Small intestine (tissue), 7 donors: ENCODE data around the gene RAB34. TPM values are rescaled to one million over a fixed set of nuclear protein-coding genes. Genes with fewer than 3 reads are reported as not detected.

ENCODE experiments used
- DNase-seq, 2 donors: peaks; one replicate each; pipeline versions ENCODE4 v3.0.0 to v3.0.0-alpha.2; 2013
- FAIRE-seq: peaks from 2 replicates; lab custom pipeline; 2012; peaks lifted over from hg19 to GRCh38; lab: Jason Lieb, UNC
- H3K27ac ChIP-seq, 3 donors: one replicate each; pipeline ENCODE4 v1.5.1; 2013; ENCODE audit warnings: low read length in 2 of 3, mild to moderate bottlenecking in 2 of 3, control low read depth in 1 of 3, inconsistent platforms in 1 of 3, low read depth in 1 of 3, moderate library complexity in 1 of 3
- H3K27me3 ChIP-seq, 3 donors: one replicate each; pipeline ENCODE4 v1.6.1; 2013; ENCODE audit warnings: low read length in 3 of 3, inconsistent platforms in 1 of 3; ENCODE audit not compliant: control insufficient read depth in 3 of 3, insufficient read depth in 3 of 3
- H3K36me3 ChIP-seq, 3 donors: one replicate each; pipeline ENCODE4 v1.6.1; 2013; ENCODE audit warnings: low read length in 3 of 3, inconsistent platforms in 1 of 3, low read depth in 1 of 3, mild to moderate bottlenecking in 1 of 3, moderate library complexity in 1 of 3; ENCODE audit not compliant: control insufficient read depth in 3 of 3, insufficient read depth in 2 of 3
- H3K4me1 ChIP-seq, 3 donors: one replicate each; pipeline ENCODE4 v1.6.1; 2013; ENCODE audit warnings: low read length in 2 of 3, inconsistent platforms in 1 of 3, low read depth in 1 of 3, mild to moderate bottlenecking in 1 of 3, moderate library complexity in 1 of 3; ENCODE audit not compliant: control insufficient read depth in 3 of 3, insufficient read depth in 2 of 3
- H3K4me3 ChIP-seq, 3 donors: one replicate each; pipeline ENCODE4 v1.5.1; 2013; ENCODE audit warnings: low read length in 3 of 3, control low read depth in 1 of 3, inconsistent platforms in 1 of 3, low read depth in 1 of 3, mild to moderate bottlenecking in 1 of 3, moderate library complexity in 1 of 3
- H3K9me3 ChIP-seq, 2 donors: one replicate each; pipeline ENCODE4 v1.6.1; 2013; ENCODE audit warnings: low read depth in 1 of 2, low read length in 1 of 2; ENCODE audit not compliant: control insufficient read depth in 2 of 2, insufficient read depth in 1 of 2
- WGBS, 3 donors: extraction: QIAGEN DNeasy Blood & Tissue Kit; methylation state at CpG; one replicate each; pipeline ENCODE4 v1.1.7; 2013; 5-methylcytosine and 5-hydroxymethylcytosine counted together
- polyA plus RNA-seq, 4 donors: library from polyadenylated mRNA; stranded (reverse) in 3 of 4; unstranded in 1 of 4; fragments of 200-250 nt in 3 of 4; fragments of 120-200 nt in 1 of 4; gene quantifications; one replicate each; pipeline versions ENCODE4 v1.2.1 to v1.2.3, GENCODE V29; 2013
- donor health status: healthy with polysubstance abuse.
- donor health status: control.
- donor health status: control.
- donor health status: Bipolar disorder and iron deficiency.
- donor health status: healthy.

The RAB34 gene
- polyA plus RNA-seq, 4 donors = 4.2 to 76.4 (median 32.2) TPM

DNA sequence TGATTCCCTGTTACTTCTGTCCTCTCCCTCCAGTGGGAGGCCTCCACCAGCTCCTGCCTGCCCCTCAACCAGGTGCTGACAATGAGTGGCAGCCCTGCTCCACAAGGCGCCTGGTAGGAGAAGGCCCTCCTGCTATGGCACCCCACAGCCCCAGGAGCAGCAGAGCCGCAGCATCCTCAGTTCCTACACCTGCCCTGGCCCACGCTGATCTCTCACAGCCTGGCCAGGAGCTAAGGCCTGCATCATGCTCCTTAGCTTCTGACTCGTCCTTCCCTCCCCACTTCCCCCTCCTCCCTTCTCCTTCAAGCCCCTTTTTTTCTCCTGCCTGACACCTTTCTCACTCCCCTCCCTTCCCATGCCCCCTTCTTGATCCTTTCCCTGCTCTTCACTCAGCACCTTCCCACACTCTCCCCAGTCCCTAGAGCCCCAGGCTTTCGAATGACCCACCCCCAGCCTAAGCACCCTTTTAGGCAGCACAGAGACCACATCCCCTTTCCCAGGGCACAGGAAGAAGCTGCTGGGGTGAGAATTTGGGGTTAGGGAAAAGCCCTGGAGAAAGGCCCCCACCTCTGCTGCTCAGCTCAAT lies 12.5 kb downstream of the RAB34 start:
- WGBS, 3 donors = 75 to 82% (median 78%) methylated on average over 5 of the region's 5 CpGs
- Histone ChIP-seq H3K27me3 (no peaks in the 10 kb centered on the region), H3K27ac (no peak overlapping the region), H3K9me3 (no peaks in the 10 kb centered on the region), H3K4me1 (peaks cover 0 to 11% (median 2%) of the 10 kb centered on the region in 3 donors), H3K36me3 (peaks cover 14 to 66% (median 16%) of the 10 kb centered on the region in 3 donors), H3K4me3 (no peak overlapping the region)
- no peak for FAIRE-seq
- no peak for DNase-seq

GRCh38 chr17:28704219-28704858 lies 13.3 kb downstream of the RAB34 start:
- Histone ChIP-seq H3K27me3 (no peaks in the 10 kb centered on the region), H3K9me3 (no peaks in the 10 kb centered on the region), H3K27ac (no peak overlapping the region), H3K4me3 (no peak overlapping the region), H3K4me1 (peaks cover 0 to 15% (median 2%) of the 10 kb centered on the region in 3 donors), H3K36me3 (peaks cover 16 to 74% (median 22%) of the 10 kb centered on the region in 3 donors)
- no peak for FAIRE-seq
- 94 to 97% (median 94%) methylated on average over 13 to 14 of the region's 14 CpGs for WGBS, 3 donors
- DNase-seq = no peak

DNA sequence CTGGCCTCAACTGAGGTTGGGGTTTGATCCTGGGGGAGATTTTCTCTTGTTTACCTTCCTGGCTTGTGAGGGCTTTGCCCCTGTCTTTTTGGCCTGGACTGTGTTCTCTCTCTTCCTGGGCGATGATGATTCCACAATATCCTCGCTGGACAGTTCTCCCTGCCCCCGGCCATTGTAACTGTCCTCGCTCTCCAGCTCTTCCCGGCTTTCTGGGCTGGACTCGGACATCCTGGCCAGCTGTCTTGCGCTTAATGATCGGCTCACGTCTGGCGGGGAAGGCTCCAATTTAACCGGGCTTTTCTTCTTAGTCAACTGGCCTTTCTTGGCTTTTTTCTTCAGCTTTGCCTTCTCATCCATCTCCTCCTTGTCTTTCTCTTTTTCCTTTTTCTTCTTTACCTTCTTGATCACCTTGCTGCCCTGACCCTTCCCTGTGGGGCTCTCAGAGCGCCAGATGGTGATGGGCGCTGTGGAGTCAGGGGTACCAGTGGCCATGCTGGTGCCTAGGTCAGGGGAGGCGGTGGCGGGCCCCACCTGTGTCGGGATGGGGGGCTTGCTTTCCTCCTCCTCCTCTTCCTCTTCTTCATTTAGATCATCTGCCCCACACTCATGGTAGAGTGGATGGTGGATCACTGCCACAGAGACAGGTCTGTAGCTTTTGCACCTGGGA lies 14.0 kb downstream of the RAB34 start:
- FAIRE-seq = no peak

GRCh38 chr17:28702752-28703150 lies 14.9 kb downstream of the RAB34 start:
- DNase-seq = no peak
- Histone ChIP-seq H3K36me3 (peaks cover 21 to 90% (median 34%) of the 10 kb centered on the region in 3 donors), H3K27me3 (no peaks in the 10 kb centered on the region), H3K4me3 (no peak overlapping the region), H3K9me3 (no peaks in the 10 kb centered on the region), H3K4me1 (peaks cover 0 to 29% (median 9%) of the 10 kb centered on the region in 3 donors), H3K27ac (no peak overlapping the region)
- 79 to 87% (median 79%) methylated on average over 3 of the region's 3 CpGs for WGBS, 3 donors
- FAIRE-seq = no peak

More for the DNA sequence above, 14.0 kb downstream of the RAB34 start:
- H3K36me3 ChIP-seq = peaks cover 21 to 81% (median 29%) of the 10 kb centered on the region in 3 donors
- peaks cover 0 to 21% (median 8%) of the 10 kb centered on the region in 3 donors for H3K4me1 ChIP-seq
- no peak overlapping the region for H3K4me3 ChIP-seq
- no peaks in the 10 kb centered on the region for H3K27me3 ChIP-seq
- DNase-seq = no peak
- no peak overlapping the region for H3K27ac ChIP-seq
- no peaks in the 10 kb centered on the region for H3K9me3 ChIP-seq
- 83 to 89% (median 88%) methylated on average over 16 of the region's 16 CpGs for WGBS, 3 donors

GRCh38 chr17:28702026-28702751 lies 15.5 kb downstream of the RAB34 start:
- Histone ChIP-seq H3K4me3 (no peak overlapping the region), H3K36me3 (peaks cover 25 to 94% (median 38%) of the 10 kb centered on the region in 3 donors), H3K4me1 (peaks cover 0 to 34% (median 9%) of the 10 kb centered on the region in 3 donors), H3K9me3 (no peaks in the 10 kb centered on the region), H3K27ac (no peak overlapping the region), H3K27me3 (no peaks in the 10 kb centered on the region)
- 77 to 86% (median 80%) methylated on average over 10 of the region's 10 CpGs for WGBS, 3 donors
- FAIRE-seq = no peak
- no peak for DNase-seq

DNA sequence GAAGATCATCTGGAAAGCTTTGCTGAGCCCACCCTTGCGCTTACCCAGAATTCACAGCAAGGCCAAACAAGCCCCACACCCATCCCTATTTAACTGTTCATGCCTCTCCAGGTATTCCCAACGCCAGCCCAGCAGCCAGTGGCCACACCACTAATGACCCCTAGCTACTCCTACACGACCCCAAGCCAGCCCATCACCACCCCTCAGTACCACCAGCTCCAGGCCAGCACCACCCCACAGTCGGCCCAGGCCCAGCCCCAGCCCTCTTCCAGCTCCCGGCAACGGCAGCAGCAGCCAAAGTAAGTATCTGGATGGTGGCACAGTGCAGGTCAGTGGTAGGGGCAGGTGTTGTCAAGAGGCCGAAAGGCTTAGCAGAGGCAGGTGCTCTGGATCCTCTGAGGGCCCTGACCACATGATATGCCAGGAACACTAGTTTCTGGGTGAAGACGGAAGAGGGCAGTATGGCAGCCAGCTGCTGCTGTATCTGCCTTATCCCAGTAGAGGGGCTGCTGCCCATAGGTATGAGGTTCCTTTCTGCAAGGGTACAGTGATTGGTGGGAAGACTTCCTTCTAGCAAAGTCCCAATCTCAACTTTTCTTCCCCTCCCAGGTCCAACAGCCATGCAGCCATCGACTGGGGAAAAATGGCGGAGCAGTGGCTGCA lies 16.7 kb downstream of the RAB34 start:
- no peaks in the 10 kb centered on the region for H3K9me3 ChIP-seq
- H3K4me1 ChIP-seq = peaks cover 0 to 42% (median 9%) of the 10 kb centered on the region in 3 donors
- H3K4me3 ChIP-seq = no peak overlapping the region
- WGBS, 3 donors = 91 to 93% (median 91%) methylated on average over 10 of the region's 10 CpGs
- no peak for FAIRE-seq
- no peak for DNase-seq
- H3K27me3 ChIP-seq = no peaks in the 10 kb centered on the region
- peaks cover 29 to 98% (median 38%) of the 10 kb centered on the region in 3 donors for H3K36me3 ChIP-seq
- H3K27ac ChIP-seq = no peak overlapping the region

DNA sequence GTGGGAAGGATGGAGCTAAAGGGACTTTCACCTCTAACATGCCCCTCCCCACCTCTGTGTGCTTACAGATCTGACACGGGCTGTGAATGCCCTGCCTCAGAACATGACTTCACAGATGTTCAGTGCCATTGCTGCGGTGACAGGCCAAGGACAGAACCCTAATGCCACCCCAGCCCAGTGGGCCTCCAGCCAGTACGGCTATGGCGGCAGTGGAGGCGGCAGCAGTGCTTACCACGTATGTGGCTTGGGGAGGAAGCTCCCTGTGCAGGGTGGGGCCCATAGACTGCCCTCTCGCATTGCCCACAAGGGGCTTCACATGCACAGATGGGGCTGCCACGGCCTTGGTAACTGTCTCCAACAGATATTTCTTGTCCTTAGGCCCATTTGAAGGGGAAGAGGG lies 17.4 kb downstream of the RAB34 start:
- no peak overlapping the region for H3K4me3 ChIP-seq
- WGBS, 3 donors = 35 to 74% (median 58%) methylated on average over 8 of the region's 8 CpGs
- H3K9me3 ChIP-seq = no peaks in the 10 kb centered on the region
- H3K27me3 ChIP-seq = no peaks in the 10 kb centered on the region
- FAIRE-seq (no peak), DNase-seq (peak in 1 of 2 donors; percentile 72)
- H3K4me1 ChIP-seq = peaks cover 0 to 42% (median 9%) of the 10 kb centered on the region in 3 donors
- peaks cover 29 to 98% (median 43%) of the 10 kb centered on the region in 3 donors for H3K36me3 ChIP-seq
- peak overlapping the region in 1 of 3 donors; percentile 22 for H3K27ac ChIP-seq
